Adrenal gland (tissue), 12 donors: ENCODE data around the gene FOCAD. TPM values are rescaled to one million over a fixed set of nuclear protein-coding genes. Genes with fewer than 3 reads are reported as not detected.

Experiments
- DNase-seq, 7 donors: peaks; one replicate each; pipeline ENCODE4 v3.0.0-alpha.2; 2019 to 2020
- H3K27ac ChIP-seq, 5 donors: fragments of 200-600 bp; sonication (generic) in 4 of 5; 1 replicate in 3 of 5; 2 replicates in 2 of 5; pipeline versions ENCODE4 v1.5.1 to v1.8.0; 2016 to 2020; ENCODE audit warnings: mild to moderate bottlenecking in 1 of 5
- H3K27me3 ChIP-seq: fragments of 200-600 bp; 2 replicates; pipeline ENCODE4 v1.8.0; 2021
- H3K36me3 ChIP-seq, 2 donors: fragments of 200-600 bp; replicated peaks in 1 of 2; 1 replicate in 1 of 2; 2 replicates in 1 of 2; pipeline versions ENCODE4 v1.5.1 to v1.8.0; 2018 to 2022
- H3K4me1 ChIP-seq, 2 donors: fragments of 200-600 bp; replicated peaks in 1 of 2; 1 replicate in 1 of 2; 2 replicates in 1 of 2; pipeline versions ENCODE4 v1.5.1 to v1.8.0; 2018 to 2021
- H3K4me3 ChIP-seq, 4 donors: fragments of 200-600 bp; sonication (generic) in 3 of 4; one replicate each; pipeline ENCODE4 v1.5.1; 2016 to 2018
- H3K9me3 ChIP-seq, 3 donors: fragments of 200-600 bp; sonication (generic) in 1 of 3; replicated peaks in 1 of 3; 1 replicate in 2 of 3; 2 replicates in 1 of 3; pipeline versions ENCODE4 v1.5.1 to v1.8.0; 2016 to 2021
- POLR2A ChIP-seq, 2 donors: fragments of 450-650 bp; IDR thresholded peaks; one replicate each; pipeline ENCODE4 v1.6.1; 2017; ENCODE audit warnings: antibody characterized with exemption in 2 of 2, mild to moderate bottlenecking in 2 of 2, moderate library complexity in 1 of 2
- WGBS, 4 donors: extraction: QIAGEN DNeasy Blood & Tissue Kit in 2 of 4; methylation state at CpG; one replicate each; pipeline versions ENCODE4 v1.1.5 to v1.1.7; 2013 to 2017; 5-methylcytosine and 5-hydroxymethylcytosine counted together
- intact Hi-C, 2 donors: fragments of 100-400 bp; cut with DNase I; formaldehyde crosslinking; loops; one replicate each; pipeline versions ENCODE4 v1.14.1 to v1.15.0; 2022 to 2023
- polyA plus RNA-seq, 3 donors: library from polyadenylated mRNA; stranded (reverse); fragments of 200-250 nt in 2 of 3; fragments of 350-450 nt in 1 of 3; fragmentation: Illumina TruSeq in 1 of 3; extraction: RNeasy Lipid Tissue Mini Kit (QIAGEN cat#74804) in 1 of 3; gene quantifications; one replicate each; pipeline ENCODE4 v1.2.3, GENCODE V29; 2013 to 2014
- total RNA-seq, 9 donors: library from RNA; depleted of rRNA in 4 of 9; stranded (reverse); fragments of >200 nt in 4 of 9; fragments of 120-200 nt in 1 of 9; fragmentation: NEBNext Ultra II Directional in 1 of 9; extraction: Animal tissue kit (Norgen Biotek cat#: 25700) in 1 of 9; gene quantifications; one replicate each; pipeline versions ENCODE4 v1.1.0 to v1.2.4, GENCODE V29; 2013 to 2023
- TF ChIP-seq, protein P1 (sequence below), 6 experiments: fragments of 450-650 bp in 4 of 6; fragments of 200-600 bp in 2 of 6; sonication (generic) in 1 of 6; IDR thresholded peaks; 1 replicate in 5 of 6; 2 replicates in 1 of 6; pipeline versions ENCODE4 v1.5.1 to v1.8.0; 2016 to 2021; ENCODE audit warnings: antibody characterized with exemption in 6 of 6, mild to moderate bottlenecking in 2 of 6, moderate library complexity in 1 of 6
- donor health status: healthy with polysubstance abuse.
- donor health status: Bipolar disorder and iron deficiency.
- donor health status: DM: yes; HTN: yes; CAD: no.
- donor health status: DM: no; HTN: no; CAD: no.
- donor health status: DM: no; HTN: no; CAD: no.
- donor health status: DM: yes; HTN: yes; CAD: no.

Gene FOCAD
- total and polyA plus RNA-seq, 12 donors, result 20.5 to 134 (median 59.7) TPM

- peaks cover 0 to 9% of the 10 kb centered on the region in 2 donors for H3K36me3 ChIP-seq
- no peak overlapping the region for H3K27ac ChIP-seq
- intact Hi-C loops, result no loop called here
- TF ChIP-seq, protein P1, sequence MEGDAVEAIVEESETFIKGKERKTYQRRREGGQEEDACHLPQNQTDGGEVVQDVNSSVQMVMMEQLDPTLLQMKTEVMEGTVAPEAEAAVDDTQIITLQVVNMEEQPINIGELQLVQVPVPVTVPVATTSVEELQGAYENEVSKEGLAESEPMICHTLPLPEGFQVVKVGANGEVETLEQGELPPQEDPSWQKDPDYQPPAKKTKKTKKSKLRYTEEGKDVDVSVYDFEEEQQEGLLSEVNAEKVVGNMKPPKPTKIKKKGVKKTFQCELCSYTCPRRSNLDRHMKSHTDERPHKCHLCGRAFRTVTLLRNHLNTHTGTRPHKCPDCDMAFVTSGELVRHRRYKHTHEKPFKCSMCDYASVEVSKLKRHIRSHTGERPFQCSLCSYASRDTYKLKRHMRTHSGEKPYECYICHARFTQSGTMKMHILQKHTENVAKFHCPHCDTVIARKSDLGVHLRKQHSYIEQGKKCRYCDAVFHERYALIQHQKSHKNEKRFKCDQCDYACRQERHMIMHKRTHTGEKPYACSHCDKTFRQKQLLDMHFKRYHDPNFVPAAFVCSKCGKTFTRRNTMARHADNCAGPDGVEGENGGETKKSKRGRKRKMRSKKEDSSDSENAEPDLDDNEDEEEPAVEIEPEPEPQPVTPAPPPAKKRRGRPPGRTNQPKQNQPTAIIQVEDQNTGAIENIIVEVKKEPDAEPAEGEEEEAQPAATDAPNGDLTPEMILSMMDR (IDR thresholded peaks at IDR 0.05), result no peak
- TF ChIP-seq POLR2A (IDR thresholded peaks at IDR 0.05), result no peak
- no peaks in the 10 kb centered on the region for H3K4me1 ChIP-seq
- no peak overlapping the region for H3K4me3 ChIP-seq
- H3K27me3 ChIP-seq, result no peaks in the 10 kb centered on the region
- WGBS, 4 donors, result 94 to 100% (median 95%) methylated on average over 1 of the region's 1 CpG
- no peaks in the 10 kb centered on the region for H3K9me3 ChIP-seq
- DNase-seq, result no peak
Observed at GRCh38 chr9:20921362-20921761, 237.3 kb downstream of the FOCAD start.

DNA sequence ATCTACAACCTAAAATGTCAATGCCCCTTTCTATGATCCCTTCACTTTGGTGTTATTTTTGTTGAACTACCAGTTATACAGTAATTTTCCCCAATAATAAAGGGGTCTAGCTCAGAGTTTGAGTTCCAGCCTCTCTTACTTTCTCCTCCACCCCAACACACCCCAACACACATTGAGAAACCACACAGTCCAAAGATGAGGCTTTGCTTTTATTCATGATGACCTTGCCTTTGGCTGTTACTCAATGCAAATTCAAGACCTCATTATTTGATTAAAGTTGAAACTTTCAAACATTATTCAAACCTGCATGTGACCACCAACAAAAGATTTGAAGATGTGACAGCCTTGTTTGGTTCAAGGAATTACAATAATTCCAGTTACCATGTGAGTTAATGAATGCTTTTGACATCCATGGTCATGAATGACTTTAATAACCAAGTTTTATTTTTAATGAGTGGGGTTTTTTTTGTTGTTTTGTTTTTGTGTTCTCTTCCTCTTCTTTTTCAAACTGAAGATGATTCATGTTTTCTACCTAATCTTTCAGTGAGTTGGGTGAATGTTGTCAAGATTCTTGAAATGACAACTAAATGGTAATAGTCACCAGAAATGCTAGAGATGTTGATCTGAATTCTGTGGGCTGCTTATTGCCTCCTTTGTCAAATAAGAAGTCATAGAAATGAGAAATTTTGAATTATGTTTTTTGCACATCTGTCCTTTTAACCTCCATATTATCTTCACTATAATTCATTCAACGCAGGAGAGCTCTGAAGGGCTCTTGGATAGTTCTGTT, 241.4 kb downstream of the FOCAD start:
- intact Hi-C loops, result no loop called here
- Histone ChIP-seq H3K4me3 (no peak overlapping the region), H3K27me3 (no peaks in the 10 kb centered on the region), H3K36me3 (no peaks in the 10 kb centered on the region), H3K4me1 (peaks cover 0 to 4% of the 10 kb centered on the region in 2 donors), H3K27ac (no peak overlapping the region), H3K9me3 (no peaks in the 10 kb centered on the region)
- TF ChIP-seq, protein P1 (IDR thresholded peaks at IDR 0.05), result no peak
- no peak for TF ChIP-seq POLR2A (IDR thresholded peaks at IDR 0.05)
- no peak for DNase-seq
- WGBS, 4 donors, result 96 to 100% (median 99%) methylated on average over 1 of the region's 1 CpG

- intact Hi-C loops, result no loop called here
Observed at GRCh38 chr9:20929276-20929675, 245.2 kb downstream of the FOCAD start.

DNA sequence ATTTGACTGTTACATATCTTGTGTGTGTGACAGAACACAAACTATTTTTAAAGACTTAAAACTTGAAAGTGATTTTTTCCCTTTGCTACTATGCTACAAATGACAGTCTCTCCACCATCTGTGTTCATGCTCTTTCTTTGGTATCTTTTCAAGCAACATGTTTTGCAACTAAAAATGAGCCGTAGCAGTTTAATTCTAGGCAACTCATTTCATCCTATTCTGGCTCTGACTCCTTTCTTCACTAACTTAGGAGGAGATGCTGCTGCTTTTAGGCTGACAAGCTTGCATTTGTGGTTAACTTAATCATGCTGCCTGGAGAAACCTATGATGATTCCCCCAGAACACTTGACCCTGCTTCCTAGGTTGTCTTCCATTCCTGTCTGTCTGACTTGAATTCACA, 246.8 kb downstream of the FOCAD start:
- Histone ChIP-seq H3K4me3 (no peak overlapping the region), H3K27me3 (no peaks in the 10 kb centered on the region), H3K4me1 (peaks cover 0 to 4% of the 10 kb centered on the region in 2 donors), H3K27ac (no peak overlapping the region), H3K36me3 (no peaks in the 10 kb centered on the region), H3K9me3 (no peaks in the 10 kb centered on the region)
- WGBS, 4 donors, result 93 to 100% (median 95%) methylated on average over 1 of the region's 1 CpG
- TF ChIP-seq POLR2A (IDR thresholded peaks at IDR 0.05), result no peak
- TF ChIP-seq, protein P1 (IDR thresholded peaks at IDR 0.05), result no peak
- intact Hi-C loops, result loop anchor here in 1 of 2 donors (10.0 kb wide), 1 partner anchor 46 kb away; no protein-coding TSS in a partner anchor
- no peak for DNase-seq

More at GRCh38 chr9:20929276-20929675, 245.2 kb downstream of the FOCAD start:
- H3K4me3 ChIP-seq, result no peak overlapping the region
- H3K36me3 ChIP-seq, result no peaks in the 10 kb centered on the region
- TF ChIP-seq, protein P1 (IDR thresholded peaks at IDR 0.05), result no peak
- TF ChIP-seq POLR2A (IDR thresholded peaks at IDR 0.05), result no peak
- no peak overlapping the region for H3K27ac ChIP-seq
- WGBS, 4 donors, result 47 to 72% (median 64%) methylated on average over 5 of the region's 5 CpGs
- no peaks in the 10 kb centered on the region for H3K27me3 ChIP-seq
- H3K9me3 ChIP-seq, result no peaks in the 10 kb centered on the region
- DNase-seq, result peak in 3 of 7 donors; percentile 16 to 21 (median 17)
- H3K4me1 ChIP-seq, result peaks cover 0 to 4% of the 10 kb centered on the region in 2 donors
